Peyer's patch (tissue), 4 donors: Measurements from ENCODE around the gene ATAD5. TPM values are rescaled to one million over a fixed set of nuclear protein-coding genes. Genes with fewer than 3 reads are reported as not detected.
"Not testable (repeated sequence)": the region's sequence is repeated elsewhere in the genome, so short reads cannot be mapped to it uniquely, and the experiment has no call there.

Experiments used
- DNase-seq, 3 donors: peaks; one replicate each; pipeline ENCODE4 v3.0.0-alpha.2; 2017 to 2019
- H3K27ac ChIP-seq, 4 donors: fragments of 200-600 bp; sonication (generic); one replicate each; pipeline ENCODE4 v1.5.1; 2016 to 2019
- H3K27me3 ChIP-seq, 2 donors: fragments of 200-600 bp; sonication (generic); one replicate each; pipeline ENCODE4 v1.5.1; 2019
- H3K36me3 ChIP-seq, 3 donors: fragments of 200-600 bp; sonication (generic); one replicate each; pipeline ENCODE4 v1.5.1; 2016 to 2019
- H3K4me1 ChIP-seq, 4 donors: fragments of 200-600 bp; sonication (generic); one replicate each; pipeline ENCODE4 v1.5.1; 2016 to 2019
- H3K4me3 ChIP-seq, 4 donors: fragments of 200-600 bp; sonication (generic); 1 replicate in 3 of 4; 2 replicates in 1 of 4; pipeline ENCODE4 v1.5.1; 2016 to 2019; ENCODE audit warnings: mild to moderate bottlenecking in 1 of 4
- H3K9me3 ChIP-seq, 4 donors: fragments of 200-600 bp; sonication (generic); one replicate each; pipeline ENCODE4 v1.5.1; 2016 to 2019; ENCODE audit warnings: mild to moderate bottlenecking in 1 of 4
- POLR2A ChIP-seq, 2 donors: fragments of 450-650 bp; IDR thresholded peaks; one replicate each; pipeline ENCODE4 v1.5.1; 2017; ENCODE audit warnings: antibody characterized with exemption in 2 of 2, mild to moderate bottlenecking in 2 of 2, moderate library complexity in 2 of 2
- total RNA-seq, 4 donors: library from RNA; depleted of rRNA; stranded (reverse); fragments of >200 nt; gene quantifications; one replicate each; pipeline ENCODE4 v1.1.0, GENCODE V29; 2016
- TF ChIP-seq, protein P1 (sequence below), 6 experiments: fragments of 450-650 bp in 4 of 6; fragments of 200-600 bp in 2 of 6; sonication (generic) in 1 of 6; IDR thresholded peaks; one replicate each; pipeline ENCODE4 v1.5.1; 2017 to 2019; ENCODE audit warnings: antibody characterized with exemption in 6 of 6, mild to moderate bottlenecking in 3 of 6, moderate library complexity in 1 of 6

Gene ATAD5
- total RNA-seq, 4 donors from 2014 or later: 2.3 to 14.0 (median 2.6) TPM

DNA sequence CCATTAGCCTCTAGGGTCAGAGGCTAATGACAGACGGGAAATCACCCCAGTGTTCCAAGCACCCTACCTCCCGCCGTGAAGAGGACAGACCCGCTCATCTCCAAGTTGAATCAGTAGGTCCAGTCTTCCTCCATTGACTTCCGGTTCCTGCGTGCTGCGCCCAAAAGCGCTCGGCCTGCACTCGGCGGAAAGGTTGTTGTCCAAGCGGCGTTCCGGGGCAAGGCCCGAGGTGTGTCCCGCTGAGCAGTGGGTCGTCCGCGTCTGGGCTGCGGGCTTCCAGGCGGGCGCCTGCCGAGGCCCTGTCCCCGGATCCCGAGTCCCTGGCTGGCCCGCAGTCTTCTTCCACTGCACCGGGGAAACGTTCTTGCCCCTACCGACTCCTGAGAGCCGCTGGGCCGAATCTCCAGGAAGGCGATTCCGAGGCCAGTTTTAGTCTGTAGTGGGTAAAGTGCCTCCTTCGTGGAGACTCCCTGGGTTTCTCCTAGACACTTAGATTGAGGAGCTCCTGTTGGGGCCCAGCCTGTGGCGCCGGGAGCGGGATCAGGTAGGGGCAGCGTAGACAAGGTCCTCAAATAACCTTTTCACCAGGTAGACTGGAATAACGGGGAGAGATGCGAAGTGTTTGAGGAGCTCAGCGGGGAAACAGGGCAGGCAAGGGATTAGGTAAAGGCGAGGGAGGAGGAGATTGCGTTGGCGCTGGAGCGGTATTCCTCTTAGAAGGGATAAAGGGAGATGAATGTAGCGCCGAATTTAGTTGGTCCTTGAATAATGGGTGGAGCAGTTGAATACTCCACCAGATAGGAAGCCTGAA is 74.5 kb downstream of the ATAD5 start, which contains the start of gene TEFM:
TSS of gene TEFM (minus strand) at position 138 of the 811 bp plus-strand sequence. CDS start at position 98, 40 bp downstream.
- Histone ChIP-seq H3K4me3 (peak within 1 kb of the TSS; percentile 53 to 84 (median 79)), H3K9me3 (no peaks in the 10 kb centered on the region), H3K4me1 (peaks cover 0 to 13% (median 7%) of the 10 kb centered on the region in 4 donors), H3K27ac (peak within 1 kb of the TSS; percentile 82 to 94 (median 86)), H3K27me3 (no peaks in the 10 kb centered on the region), H3K36me3 (peaks cover 0 to 22% (median 0%) of the 10 kb centered on the region in 3 donors)
- TF ChIP-seq, protein P1, sequence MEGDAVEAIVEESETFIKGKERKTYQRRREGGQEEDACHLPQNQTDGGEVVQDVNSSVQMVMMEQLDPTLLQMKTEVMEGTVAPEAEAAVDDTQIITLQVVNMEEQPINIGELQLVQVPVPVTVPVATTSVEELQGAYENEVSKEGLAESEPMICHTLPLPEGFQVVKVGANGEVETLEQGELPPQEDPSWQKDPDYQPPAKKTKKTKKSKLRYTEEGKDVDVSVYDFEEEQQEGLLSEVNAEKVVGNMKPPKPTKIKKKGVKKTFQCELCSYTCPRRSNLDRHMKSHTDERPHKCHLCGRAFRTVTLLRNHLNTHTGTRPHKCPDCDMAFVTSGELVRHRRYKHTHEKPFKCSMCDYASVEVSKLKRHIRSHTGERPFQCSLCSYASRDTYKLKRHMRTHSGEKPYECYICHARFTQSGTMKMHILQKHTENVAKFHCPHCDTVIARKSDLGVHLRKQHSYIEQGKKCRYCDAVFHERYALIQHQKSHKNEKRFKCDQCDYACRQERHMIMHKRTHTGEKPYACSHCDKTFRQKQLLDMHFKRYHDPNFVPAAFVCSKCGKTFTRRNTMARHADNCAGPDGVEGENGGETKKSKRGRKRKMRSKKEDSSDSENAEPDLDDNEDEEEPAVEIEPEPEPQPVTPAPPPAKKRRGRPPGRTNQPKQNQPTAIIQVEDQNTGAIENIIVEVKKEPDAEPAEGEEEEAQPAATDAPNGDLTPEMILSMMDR (IDR thresholded peaks at IDR 0.05): peak in 2 of 6 experiments; percentile 7 to 25
- peak; percentile 61 to 69 for TF ChIP-seq POLR2A (IDR thresholded peaks at IDR 0.05)
- DNase-seq: peak; percentile 80 to 93 (median 91)

DNA sequence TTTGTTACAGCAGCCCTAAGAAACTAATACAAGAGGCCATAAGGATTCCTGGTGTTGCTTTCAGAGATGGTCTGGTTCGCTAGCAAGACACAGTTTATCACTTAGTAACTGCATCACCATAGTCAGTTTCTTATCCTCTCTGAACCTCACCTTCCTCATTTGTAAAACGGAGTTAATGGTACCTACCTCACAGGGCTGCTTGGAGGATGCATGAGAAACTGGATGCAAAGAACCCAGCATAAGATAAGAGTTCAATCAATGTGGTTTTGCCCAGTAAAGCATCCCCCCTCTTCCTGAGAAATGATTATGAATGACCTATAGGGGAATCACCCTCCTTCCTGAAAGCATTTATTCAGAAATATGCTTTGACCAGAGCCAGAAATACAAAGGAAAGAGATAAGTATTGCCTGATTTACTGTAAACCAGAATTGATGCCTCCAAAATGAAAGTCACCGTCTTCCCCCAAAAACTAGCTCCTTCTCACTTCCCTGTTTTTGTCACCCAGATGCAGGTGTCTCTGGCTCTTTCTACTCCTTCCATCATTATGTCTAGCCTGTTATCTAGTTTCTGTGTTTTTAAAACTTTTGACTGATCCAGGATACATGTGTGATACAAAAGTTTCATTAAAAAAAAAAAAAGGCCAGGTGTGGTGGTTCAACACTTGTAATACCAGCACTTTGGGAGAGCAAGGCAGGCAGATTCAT is 77.1 kb downstream of the ATAD5 start:
- Histone ChIP-seq H3K27me3 (no peaks in the 10 kb centered on the region), H3K9me3 (no peaks in the 10 kb centered on the region), H3K27ac (no peak overlapping the region), H3K4me3 (no peak overlapping the region), H3K4me1 (peaks cover 0 to 13% (median 7%) of the 10 kb centered on the region in 4 donors), H3K36me3 (peaks cover 0 to 2% (median 0%) of the 10 kb centered on the region in 3 donors)
- no peak for DNase-seq
- TF ChIP-seq, protein P1 (IDR thresholded peaks at IDR 0.05): no peak
- no peak for TF ChIP-seq POLR2A (IDR thresholded peaks at IDR 0.05)

DNA sequence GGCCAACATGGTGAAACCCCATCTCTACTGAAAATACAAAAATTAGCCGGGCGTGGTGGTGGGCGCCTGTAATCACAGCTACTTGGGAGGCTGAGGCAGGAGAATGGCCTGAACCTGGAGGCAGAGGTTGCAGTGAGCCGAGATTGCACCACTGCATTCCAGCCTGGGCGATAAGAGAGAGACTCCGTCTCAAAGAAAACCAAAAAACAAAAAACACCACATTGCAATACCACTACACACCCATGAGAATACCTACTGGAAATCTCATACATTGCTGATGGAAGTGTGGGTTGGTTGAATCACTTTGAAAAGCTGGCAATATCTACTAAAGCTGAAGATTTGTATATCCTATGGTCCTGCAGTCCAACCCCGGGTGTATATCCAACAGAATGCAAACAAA is 78.4 kb downstream of the ATAD5 start:
- peaks cover 0 to 11% (median 6%) of the 10 kb centered on the region in 4 donors for H3K4me1 ChIP-seq
- DNase-seq, H3K27ac ChIP-seq, H3K27me3 ChIP-seq, H3K9me3 ChIP-seq, H3K36me3 ChIP-seq, H3K4me3 ChIP-seq: not testable (repeated sequence)

DNA sequence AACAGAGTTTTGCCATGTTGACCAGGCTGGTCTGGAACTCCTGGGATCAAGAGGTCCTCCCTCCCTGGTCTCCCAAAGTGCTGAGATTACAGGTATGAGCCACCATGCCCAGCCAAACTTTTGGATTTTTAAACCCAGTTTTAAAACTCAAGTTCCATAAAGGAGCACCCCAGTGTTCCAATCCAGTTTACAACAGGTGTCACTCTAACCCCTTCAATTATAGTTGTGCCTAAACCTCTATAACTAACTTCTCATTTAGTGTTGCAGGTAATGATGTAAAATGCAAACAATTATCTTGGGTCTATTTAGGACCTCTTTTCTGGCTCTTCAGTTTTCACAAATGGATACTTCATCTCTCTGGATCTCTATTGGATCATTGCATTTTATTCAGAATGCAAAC is 82.2 kb downstream of the ATAD5 start:
- TF ChIP-seq POLR2A (IDR thresholded peaks at IDR 0.05): no peak
- TF ChIP-seq, protein P1 (IDR thresholded peaks at IDR 0.05): no peak
- no peaks in the 10 kb centered on the region for H3K9me3 ChIP-seq

DNA sequence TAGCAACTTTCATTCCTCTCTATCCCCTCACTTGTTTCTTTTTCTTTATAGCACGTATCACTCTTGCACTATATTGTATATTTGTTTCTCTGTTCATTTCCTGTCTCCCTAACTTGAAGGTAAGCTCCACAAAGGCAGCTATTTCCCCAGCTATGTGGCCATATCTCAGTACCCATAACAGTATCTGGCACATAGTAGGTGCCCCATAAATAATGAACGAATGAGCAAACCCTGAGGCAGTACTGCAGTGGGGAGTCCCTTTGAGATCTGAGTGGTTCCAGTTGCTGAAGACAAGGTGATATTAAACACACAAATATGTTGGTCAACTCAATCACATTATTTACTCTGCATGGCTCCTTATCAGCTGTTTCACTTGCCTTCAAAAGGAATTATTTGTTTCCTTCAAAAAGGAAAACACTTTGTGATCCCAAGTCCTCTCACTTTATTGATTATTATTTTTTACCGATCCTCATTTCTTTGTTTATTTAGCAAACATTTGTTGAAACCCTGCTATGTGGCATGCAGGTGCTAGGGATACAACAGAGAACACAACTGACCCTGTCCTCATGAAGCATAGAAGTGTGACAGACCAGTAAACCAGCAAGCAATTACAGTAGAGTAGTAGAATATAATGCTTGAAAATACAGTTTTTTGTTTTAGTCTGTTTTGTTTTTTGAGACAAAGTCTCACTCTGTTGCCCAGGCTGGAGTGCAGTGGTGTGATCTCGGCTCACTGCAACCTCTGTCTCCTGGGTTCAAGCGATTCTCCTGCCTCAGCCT is 84.3 kb downstream of the ATAD5 start:
- no peaks in the 10 kb centered on the region for H3K27me3 ChIP-seq
- H3K4me3 ChIP-seq: no peak overlapping the region
- H3K36me3 ChIP-seq: no peaks in the 10 kb centered on the region
- DNase-seq: no peak
- no peak overlapping the region for H3K27ac ChIP-seq
- no peaks in the 10 kb centered on the region for H3K4me1 ChIP-seq
- H3K9me3 ChIP-seq: no peaks in the 10 kb centered on the region
- TF ChIP-seq, protein P1 (IDR thresholded peaks at IDR 0.05): no peak
- no peak for TF ChIP-seq POLR2A (IDR thresholded peaks at IDR 0.05)

More for the DNA sequence above, 82.2 kb downstream of the ATAD5 start:
- Histone ChIP-seq H3K4me3 (no peak overlapping the region), H3K27me3 (no peaks in the 10 kb centered on the region), H3K4me1 (no peaks in the 10 kb centered on the region), H3K27ac (no peak overlapping the region), H3K36me3 (no peaks in the 10 kb centered on the region)
- no peak for DNase-seq
